Duodenal mucosa (tissue), 2 donors: Measurements from ENCODE around the gene C5.
"Not testable (repeated sequence)": the region's sequence is repeated elsewhere in the genome, so short reads cannot be mapped to it uniquely, and the experiment has no call there.

Experiments used
- H3K27ac ChIP-seq: one replicate; pipeline ENCODE4 v1.7.0; 2013; ENCODE audit warnings: low read depth, low read length
- H3K27me3 ChIP-seq, 2 donors: one replicate each; pipeline ENCODE4 v1.7.0; 2013; ENCODE audit warnings: low read length in 2 of 2, control low read depth in 1 of 2; ENCODE audit not compliant: insufficient read depth in 2 of 2, control insufficient read depth in 1 of 2
- H3K36me3 ChIP-seq, 2 donors: one replicate each; pipeline ENCODE4 v1.7.0; 2013; ENCODE audit warnings: low read length in 2 of 2, control low read depth in 1 of 2; ENCODE audit not compliant: insufficient read depth in 2 of 2, control insufficient read depth in 1 of 2
- H3K4me1 ChIP-seq, 2 donors: one replicate each; pipeline ENCODE4 v1.7.0; 2013; ENCODE audit warnings: low read length in 2 of 2, control low read depth in 1 of 2; ENCODE audit not compliant: insufficient read depth in 2 of 2, control insufficient read depth in 1 of 2
- H3K4me3 ChIP-seq, 2 donors: one replicate each; pipeline ENCODE4 v1.7.0; 2013; ENCODE audit warnings: low read length in 2 of 2, low read depth in 1 of 2
- H3K9ac ChIP-seq, 2 donors: one replicate each; pipeline ENCODE4 v1.7.0; 2013; ENCODE audit warnings: low read length in 2 of 2, low read depth in 1 of 2
- H3K9me3 ChIP-seq, 2 donors: one replicate each; pipeline ENCODE4 v1.7.0; 2013; ENCODE audit warnings: low read length in 2 of 2, control low read depth in 1 of 2; ENCODE audit not compliant: control insufficient read depth in 1 of 2

C5 gene

GRCh38 chr9:121053544-121053943 lies 3.5 kb upstream of the C5 start:
- Histone ChIP-seq H3K4me1 (peaks cover 5 to 7% of the 10 kb centered on the region in 2 donors), H3K9ac (no peak overlapping the region), H3K9me3 (no peaks in the 10 kb centered on the region), H3K36me3 (no peaks in the 10 kb centered on the region), H3K4me3 (no peak overlapping the region), H3K27me3 (no peaks in the 10 kb centered on the region), H3K27ac (no peak overlapping the region)

- Histone ChIP-seq H3K36me3 (no peaks in the 10 kb centered on the region), H3K27ac (no peak overlapping the region), H3K4me3 (peak overlapping the region; percentile 25 to 41), H3K27me3 (no peaks in the 10 kb centered on the region), H3K9me3 (no peaks in the 10 kb centered on the region), H3K9ac (no peak overlapping the region), H3K4me1 (peaks cover 4% of the 10 kb centered on the region in 2 donors)
Measured at GRCh38 chr9:121048618-121049017, 1.5 kb downstream of the C5 start.

- Histone ChIP-seq H3K9ac (no peak overlapping the region), H3K4me1 (peaks cover 3 to 4% of the 10 kb centered on the region in 2 donors), H3K9me3 (no peaks in the 10 kb centered on the region), H3K36me3 (no peaks in the 10 kb centered on the region), H3K27ac (no peak overlapping the region), H3K27me3 (no peaks in the 10 kb centered on the region), H3K4me3 (no peak overlapping the region)
Measured at GRCh38 chr9:121048175-121048574, 1.9 kb downstream of the C5 start.

- H3K36me3 ChIP-seq, result no peaks in the 10 kb centered on the region
- peaks cover 0 to 5% of the 10 kb centered on the region in 2 donors for H3K4me1 ChIP-seq
- no peaks in the 10 kb centered on the region for H3K9me3 ChIP-seq
- no peaks in the 10 kb centered on the region for H3K27me3 ChIP-seq
- no peak overlapping the region for H3K9ac ChIP-seq
- no peak overlapping the region for H3K4me3 ChIP-seq
- no peak overlapping the region for H3K27ac ChIP-seq
Measured at GRCh38 chr9:121038804-121039203, 11.3 kb downstream of the C5 start.

GRCh38 chr9:121038362-121038761 lies 11.7 kb downstream of the C5 start:
- peaks cover 0 to 5% of the 10 kb centered on the region in 2 donors for H3K4me1 ChIP-seq
- H3K27ac ChIP-seq, result no peak overlapping the region
- H3K9me3 ChIP-seq, result no peaks in the 10 kb centered on the region
- no peaks in the 10 kb centered on the region for H3K36me3 ChIP-seq
- H3K4me3 ChIP-seq, result no peak overlapping the region
- H3K27me3 ChIP-seq, result no peaks in the 10 kb centered on the region
- H3K9ac ChIP-seq, result no peak overlapping the region

- H3K27ac ChIP-seq, H3K4me3 ChIP-seq, H3K27me3 ChIP-seq, H3K9ac ChIP-seq, H3K4me1 ChIP-seq, H3K9me3 ChIP-seq, H3K36me3 ChIP-seq: not testable (repeated sequence)
Measured at GRCh38 chr9:121035717-121036116, 14.4 kb downstream of the C5 start.

GRCh38 chr9:121034529-121034928 lies 15.5 kb downstream of the C5 start:
- H3K4me3 ChIP-seq, result no peak overlapping the region
- no peak overlapping the region for H3K9ac ChIP-seq
- H3K4me1 ChIP-seq, result peaks cover 0 to 5% of the 10 kb centered on the region in 2 donors
- H3K27ac ChIP-seq, result no peak overlapping the region
- H3K9me3 ChIP-seq, result no peaks in the 10 kb centered on the region
- no peaks in the 10 kb centered on the region for H3K36me3 ChIP-seq
- H3K27me3 ChIP-seq, result no peaks in the 10 kb centered on the region

GRCh38 chr9:121029469-121029868 lies 20.6 kb downstream of the C5 start:
- no peak overlapping the region for H3K27ac ChIP-seq

GRCh38 chr9:121028285-121028684 lies 21.8 kb downstream of the C5 start:
- not testable (repeated sequence) for H3K36me3 ChIP-seq, H3K4me3 ChIP-seq, H3K9ac ChIP-seq, H3K9me3 ChIP-seq, H3K27me3 ChIP-seq, H3K27ac ChIP-seq
- peaks cover 12 to 13% of the 10 kb centered on the region in 2 donors for H3K4me1 ChIP-seq

More at GRCh38 chr9:121029469-121029868, 20.6 kb downstream of the C5 start:
- Histone ChIP-seq H3K9me3 (no peaks in the 10 kb centered on the region), H3K9ac (no peak overlapping the region), H3K36me3 (no peaks in the 10 kb centered on the region), H3K4me1 (peaks cover 13 to 17% of the 10 kb centered on the region in 2 donors), H3K27me3 (no peaks in the 10 kb centered on the region), H3K4me3 (no peak overlapping the region)

GRCh38 chr9:121026768-121027167 lies 23.3 kb downstream of the C5 start:
- H3K4me3 ChIP-seq, result no peak overlapping the region
- no peaks in the 10 kb centered on the region for H3K27me3 ChIP-seq
- H3K9ac ChIP-seq, result no peak overlapping the region
- H3K27ac ChIP-seq, result no peak overlapping the region
- H3K9me3 ChIP-seq, result no peaks in the 10 kb centered on the region
- H3K4me1 ChIP-seq, result peaks cover 12 to 13% of the 10 kb centered on the region in 2 donors
- H3K36me3 ChIP-seq, result no peaks in the 10 kb centered on the region

GRCh38 chr9:121026260-121026691 lies 23.8 kb downstream of the C5 start:
- Histone ChIP-seq H3K9ac (no peak overlapping the region), H3K36me3 (no peaks in the 10 kb centered on the region), H3K9me3 (no peaks in the 10 kb centered on the region), H3K27ac (no peak overlapping the region), H3K4me3 (no peak overlapping the region), H3K27me3 (no peaks in the 10 kb centered on the region), H3K4me1 (peaks cover 12 to 13% of the 10 kb centered on the region in 2 donors)
